ENCODE results near the gene HMGN3.

The HMGN3 gene

DNA sequence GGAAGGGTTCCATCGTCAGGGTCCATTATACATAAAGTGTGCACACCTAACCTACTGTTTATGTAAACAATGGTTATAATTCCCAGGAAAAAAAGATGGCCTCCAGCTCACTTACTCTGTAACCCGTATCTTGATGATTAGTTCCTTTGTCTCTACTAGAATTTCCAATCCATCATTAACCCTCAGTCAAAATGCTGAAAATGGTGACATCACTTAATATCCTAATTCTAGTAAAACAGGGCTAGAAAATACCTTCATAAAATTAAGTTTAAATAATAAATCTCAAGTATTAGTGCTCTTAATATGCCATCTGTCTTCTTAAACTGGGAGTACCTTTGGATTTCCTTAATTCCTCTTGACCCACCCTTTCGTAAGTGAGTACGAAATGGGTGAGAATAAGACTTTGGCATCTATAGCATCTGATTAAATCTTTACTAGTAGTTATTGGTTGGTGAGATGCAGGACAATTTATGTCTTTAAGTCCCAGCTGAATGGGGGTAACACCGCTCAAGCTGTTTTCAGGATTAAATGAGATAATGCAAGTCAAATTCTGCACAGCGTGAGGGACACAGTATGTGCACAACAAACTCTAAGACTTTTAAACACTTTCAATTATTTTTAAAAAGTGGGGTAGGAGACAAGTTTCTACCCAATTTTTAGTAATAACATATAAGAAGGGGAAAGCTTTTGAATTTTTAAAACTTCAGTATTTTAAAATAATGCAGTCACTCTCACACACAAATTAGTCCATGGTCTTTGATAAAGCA, 1.6 kb downstream of the HMGN3 start:
- no peak for DNase-seq (ENCODE audit: low read depth in 2 of 2)

DNA sequence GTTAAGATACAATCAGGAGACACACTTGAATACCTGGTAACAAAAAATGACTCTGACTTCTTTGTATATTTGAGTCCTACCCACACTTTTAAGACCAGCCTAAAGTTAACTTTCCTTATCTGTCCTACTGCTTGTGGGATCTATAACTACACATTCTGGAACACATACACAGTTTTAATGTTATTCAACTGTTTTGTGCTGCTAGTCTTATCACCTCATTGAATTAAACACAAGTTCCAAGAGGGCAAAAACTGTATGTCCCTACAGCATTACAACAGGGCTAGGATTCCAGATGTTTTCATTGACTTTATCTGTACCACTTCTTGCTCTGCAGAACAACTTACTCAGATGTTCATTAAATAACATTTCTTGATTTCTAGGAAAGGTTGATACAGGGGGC, 2.8 kb downstream of the HMGN3 start:
- no peak for DNase-seq (ENCODE audit: low read depth in 2 of 2)

DNA sequence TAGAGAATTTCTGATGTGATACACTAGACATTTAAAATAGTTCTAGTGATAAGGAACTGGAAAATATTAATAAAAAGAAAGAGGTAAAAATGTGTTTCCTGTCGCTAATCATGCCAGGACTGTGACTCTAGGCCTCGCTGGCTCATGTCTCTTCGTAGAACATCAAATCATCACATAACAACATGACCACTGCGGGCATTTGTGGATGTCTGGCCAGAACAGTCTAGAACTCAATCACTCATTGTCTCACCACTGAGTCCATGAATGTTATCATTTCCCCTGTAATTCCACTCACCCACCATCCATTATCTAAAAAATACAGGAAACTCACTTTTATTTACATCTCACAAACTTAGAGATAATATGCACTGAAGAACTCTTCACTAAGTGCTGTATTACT, 3.4 kb downstream of the HMGN3 start:
- no peak for DNase-seq (ENCODE audit: low read depth in 2 of 2)

DNA sequence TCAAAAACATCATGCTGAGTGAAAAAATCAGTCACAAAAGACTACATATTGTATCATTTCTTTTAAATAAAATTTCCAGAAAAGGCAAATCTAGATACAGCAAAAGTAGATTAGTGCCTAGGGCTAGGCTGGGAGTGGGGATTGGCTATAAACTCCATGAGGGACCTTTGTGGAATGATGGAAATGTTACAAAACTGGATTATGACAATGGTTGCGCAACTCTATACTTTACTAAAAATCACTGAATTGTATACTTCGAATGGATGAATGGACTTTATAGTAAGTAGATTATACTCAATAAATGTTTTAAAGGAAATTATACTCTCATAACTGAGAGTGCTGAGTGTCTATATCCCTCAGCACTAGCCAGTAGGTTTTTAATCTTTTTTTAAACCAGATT, 4.3 kb downstream of the HMGN3 start:
- DNase-seq (ENCODE audit: low read depth in 2 of 2): no peak

DNA sequence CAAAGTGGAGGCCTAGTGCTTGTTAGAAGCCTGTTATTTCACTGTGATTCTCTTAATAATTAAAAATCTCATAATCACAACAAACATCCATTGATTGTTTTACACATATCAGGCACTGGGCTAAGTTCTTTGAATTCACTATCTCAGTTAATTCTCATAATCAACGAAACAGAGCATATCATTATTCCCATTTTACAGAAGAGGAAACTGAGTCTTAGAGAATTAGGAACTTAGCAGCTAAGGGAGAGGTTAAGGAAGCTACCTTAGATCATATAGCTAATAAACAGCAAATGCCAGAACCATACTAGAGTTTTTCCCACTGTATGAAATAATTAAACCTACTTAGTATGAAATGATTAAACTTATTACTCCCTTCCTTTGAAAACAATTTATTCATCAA, 7.0 kb downstream of the HMGN3 start:
- no peak for DNase-seq (ENCODE audit: low read depth in 2 of 2)

DNA sequence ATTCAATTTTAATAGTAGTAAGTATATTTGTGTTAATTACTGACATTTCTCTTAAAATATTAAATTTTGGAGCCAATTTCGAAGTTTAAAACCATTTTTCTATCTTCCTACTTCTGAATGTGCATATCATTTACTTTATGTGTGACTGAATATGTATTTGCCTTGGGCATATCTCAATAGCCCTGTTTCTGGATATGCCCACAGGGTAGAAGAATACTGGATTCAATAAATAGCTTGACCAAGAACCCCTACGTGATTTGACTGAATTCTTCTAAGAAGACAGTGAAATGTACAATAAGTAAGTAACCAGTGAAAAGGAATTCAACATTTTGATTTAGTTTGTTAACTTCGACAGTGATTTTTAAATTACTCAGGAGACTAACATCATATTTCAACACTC, 7.8 kb downstream of the HMGN3 start:
- DNase-seq (ENCODE audit: low read depth in 2 of 2): no peak

DNA sequence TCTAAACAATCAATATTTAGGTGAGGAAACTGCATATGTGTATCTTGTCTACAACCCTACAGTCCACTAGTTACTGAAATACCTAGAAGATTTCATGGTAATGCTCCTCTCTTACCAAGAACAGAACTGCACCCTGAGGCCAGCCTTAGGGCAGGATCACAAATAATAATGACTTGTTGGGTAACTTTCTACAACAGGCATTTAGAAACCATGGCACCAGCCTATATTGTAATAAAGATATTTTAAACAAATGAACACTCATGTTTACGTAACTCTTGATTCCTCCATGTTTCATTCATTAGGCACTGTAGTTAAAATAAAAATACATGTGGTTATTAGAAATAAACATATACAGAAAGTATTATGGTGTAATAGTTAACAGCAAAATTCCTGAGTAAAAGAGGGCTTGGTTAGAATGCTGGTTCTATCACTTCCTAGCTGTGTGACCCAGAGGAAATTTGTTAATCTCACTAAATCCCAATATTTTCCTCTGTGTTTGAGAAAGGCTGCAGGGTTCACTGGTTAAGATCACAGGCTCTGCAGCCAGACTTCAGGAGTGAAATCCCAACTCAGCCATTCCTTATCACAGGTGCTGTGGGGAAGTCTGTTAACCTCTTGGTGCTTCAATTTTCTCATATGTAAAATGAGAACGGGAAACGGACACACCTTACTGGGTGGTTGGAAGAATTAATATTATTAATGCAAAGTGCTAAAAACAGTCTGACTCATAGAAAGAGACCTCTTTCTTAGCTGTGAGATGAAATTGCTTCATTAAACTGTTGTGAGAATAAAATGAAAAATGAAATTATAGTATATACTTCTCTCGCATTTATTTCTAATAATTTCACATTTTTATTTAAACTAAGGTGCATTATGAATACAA, 8.5 kb downstream of the HMGN3 start:
- DNase-seq (ENCODE audit: low read depth in 2 of 2): no peak

DNA sequence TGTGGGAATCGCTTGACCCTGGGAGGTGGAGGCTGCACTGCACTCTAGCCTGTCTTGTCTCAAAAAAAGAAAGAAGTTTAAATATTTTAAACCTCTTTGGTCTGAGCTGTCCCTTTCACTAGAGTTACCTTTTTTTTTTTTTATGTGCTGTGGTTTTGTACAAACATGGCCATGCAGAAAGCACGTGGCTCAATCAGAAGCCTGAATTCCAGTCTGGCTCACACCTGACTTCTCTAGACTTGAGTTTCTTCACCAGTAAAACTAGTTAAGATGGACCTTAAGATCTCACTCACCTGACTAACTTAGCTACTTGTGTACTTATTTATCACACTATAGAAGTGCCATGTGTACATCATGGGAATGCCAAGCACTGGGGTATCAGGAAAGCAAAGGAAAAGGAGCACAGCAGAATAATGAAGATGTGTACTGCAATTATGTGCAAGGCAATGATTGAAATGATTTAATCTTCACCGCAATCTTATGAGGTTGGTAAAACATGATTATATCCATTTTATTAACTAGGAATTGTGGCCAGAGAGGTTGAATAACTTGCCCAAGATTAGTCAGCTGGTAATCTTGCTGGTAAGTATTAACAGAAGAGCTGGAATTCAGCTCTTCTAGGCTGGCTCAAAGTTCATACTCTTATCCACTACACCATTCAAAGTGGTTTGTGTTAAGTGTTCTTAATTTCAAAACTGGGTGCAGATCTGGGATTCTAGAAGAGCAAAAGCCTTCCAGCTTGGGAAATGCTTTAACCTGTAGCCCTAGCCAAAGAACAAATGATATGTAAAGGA, 10.7 kb downstream of the HMGN3 start:
- no peak for DNase-seq (ENCODE audit: low read depth in 2 of 2)

DNA sequence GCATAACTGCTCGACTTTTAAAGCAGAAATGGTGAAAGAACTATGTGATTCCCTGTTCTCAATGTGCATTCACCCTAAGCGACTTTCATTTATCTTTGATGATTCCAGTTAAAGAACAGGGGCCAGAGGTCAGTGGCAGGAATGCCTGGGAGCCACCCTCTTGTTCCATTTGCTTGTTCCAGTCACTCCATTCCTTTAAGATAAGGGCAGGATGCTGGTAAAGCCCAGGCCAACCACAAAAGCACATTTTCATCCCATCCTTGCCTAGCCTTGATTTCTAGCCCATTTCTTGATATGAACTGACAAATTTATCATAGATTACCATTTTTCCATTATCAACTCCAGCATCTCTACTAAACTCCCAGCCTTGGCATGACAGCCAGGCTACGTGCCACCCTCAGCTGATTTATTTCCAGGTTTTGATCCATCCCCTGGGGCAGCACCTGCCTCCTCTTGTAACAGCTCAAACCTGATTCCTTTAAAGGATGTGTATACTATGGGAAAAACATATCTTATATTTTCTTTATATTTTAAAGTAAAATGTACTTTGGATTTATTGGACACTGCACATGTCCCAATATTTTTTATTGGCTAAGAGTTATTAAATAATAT, 19.2 kb downstream of the HMGN3 start:
- no peak for DNase-seq (ENCODE audit: low read depth in 2 of 2)

DNA sequence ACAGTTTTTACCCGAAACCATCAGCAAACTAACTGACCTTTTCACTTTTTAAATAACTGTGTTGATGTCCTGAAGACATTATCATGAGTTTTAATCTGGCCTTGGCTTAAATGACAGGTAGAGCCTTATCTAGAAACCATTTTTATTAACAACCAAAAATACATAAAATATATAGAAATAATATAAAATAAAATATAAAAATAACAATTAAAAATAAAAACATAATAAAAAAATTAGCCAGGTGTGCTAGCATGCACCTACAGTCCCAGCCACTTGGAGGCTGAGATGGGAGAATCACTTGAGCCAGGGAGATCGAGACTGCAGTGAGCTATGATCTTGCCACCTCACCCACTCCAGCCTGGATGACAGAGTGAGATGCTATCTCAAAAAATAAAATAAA, 21.6 kb downstream of the HMGN3 start:
- no peak for DNase-seq (ENCODE audit: low read depth in 2 of 2)

DNA sequence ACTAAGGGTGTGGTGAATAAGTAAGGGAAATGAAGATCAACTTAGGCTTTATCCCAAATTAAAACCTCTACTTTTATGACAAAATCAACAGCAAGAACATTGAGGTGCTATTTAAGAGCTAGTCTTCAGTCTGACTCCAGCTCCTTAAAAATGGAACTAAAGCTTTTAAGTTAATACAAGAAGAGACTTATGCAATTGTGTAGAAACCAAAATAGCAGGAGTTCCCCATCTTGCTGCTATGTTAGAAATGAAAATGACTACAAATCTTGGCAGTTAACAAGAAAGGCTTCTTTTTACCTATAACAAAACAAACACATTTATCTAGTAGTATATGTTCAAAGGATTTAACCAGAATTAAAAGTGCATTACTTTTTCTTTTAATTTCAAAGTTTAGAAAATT, 25.7 kb downstream of the HMGN3 start:
- no peak for DNase-seq (ENCODE audit: low read depth in 2 of 2)

DNA sequence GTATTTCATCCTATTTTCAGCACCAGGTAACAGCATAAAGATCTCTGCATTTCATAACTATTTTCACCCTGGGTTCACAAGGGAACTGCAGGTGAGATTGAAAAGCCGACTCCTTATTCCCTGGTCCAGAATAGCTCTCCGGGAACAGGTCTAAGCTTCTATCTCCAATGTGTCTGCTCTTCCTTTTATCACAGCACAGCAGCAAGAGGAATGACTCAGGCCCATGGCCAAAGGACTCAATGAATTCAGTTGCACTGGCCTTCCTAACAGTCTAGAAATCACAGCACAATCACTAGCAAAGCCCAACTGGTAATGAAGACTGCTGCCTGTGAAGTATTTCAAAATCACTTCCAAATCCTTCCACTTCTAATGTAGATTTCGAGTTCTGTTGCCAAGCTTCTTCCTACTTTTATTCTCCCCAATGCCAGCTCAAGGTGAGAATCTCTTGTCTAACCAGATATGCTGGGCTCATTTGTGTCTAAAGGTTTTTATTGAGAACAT, 30.7 kb downstream of the HMGN3 start:
- no peak for DNase-seq (ENCODE audit: low read depth in 2 of 2)

DNA sequence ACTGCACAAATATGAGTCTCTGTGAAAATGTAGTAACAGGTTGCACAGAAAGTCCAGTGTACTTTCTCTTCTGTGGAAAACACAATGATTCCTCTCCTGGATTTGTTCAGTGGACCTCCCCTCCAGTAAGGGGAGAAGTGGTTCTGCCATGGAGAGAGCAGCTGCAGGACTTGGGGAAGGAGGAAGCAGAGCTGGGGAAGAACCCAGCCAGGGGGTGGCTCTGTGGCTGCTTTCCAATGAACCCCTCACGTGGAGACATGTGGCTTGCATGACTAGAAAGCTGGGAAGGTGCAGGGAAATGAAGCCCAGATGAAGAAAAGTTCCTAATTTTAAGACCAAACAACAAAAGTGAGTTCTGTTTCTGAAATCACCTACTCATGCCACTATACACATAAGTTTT, 31.9 kb downstream of the HMGN3 start:
- DNase-seq (ENCODE audit: low read depth in 2 of 2): no peak

DNA sequence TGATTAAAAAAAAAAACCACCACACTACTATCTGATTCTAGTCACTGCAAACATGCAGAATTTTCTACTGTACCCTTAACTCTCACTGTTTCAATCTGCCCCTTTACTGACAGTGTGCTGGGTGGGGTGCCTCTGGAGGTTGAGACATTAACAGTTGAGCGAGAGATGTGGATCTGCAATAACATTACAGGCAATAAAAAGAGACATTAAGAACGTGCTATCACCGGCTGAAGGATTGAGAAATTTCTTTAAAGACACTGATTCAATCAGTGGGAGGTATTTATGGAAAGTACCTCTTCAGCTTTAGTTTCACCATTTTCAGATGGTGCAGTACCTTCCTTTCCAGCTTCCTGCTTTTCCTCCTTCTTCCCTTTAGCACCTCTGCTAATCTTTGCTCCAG, 32.5 kb downstream of the HMGN3 start:
- no peak for DNase-seq (ENCODE audit: low read depth in 2 of 2)

DNA sequence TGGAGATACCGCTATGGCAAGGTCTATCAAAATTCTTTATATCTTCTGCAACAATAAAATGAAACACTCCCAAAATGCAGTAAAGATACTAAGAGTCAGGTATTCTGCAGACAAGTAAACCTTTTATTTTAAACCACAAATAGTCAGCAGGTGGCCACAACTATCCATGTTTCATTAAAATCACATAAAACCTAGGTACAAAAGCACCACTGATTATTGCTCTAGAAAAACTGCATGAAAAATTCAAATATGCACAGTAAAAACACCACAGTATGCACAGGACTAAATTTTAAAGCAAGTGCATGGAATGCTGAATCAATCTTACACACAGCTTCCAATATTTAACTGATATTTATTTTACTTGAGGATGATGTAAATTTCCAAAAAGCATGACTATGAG, 33.3 kb downstream of the HMGN3 start:
- DNase-seq (ENCODE audit: low read depth in 2 of 2): no peak

DNA sequence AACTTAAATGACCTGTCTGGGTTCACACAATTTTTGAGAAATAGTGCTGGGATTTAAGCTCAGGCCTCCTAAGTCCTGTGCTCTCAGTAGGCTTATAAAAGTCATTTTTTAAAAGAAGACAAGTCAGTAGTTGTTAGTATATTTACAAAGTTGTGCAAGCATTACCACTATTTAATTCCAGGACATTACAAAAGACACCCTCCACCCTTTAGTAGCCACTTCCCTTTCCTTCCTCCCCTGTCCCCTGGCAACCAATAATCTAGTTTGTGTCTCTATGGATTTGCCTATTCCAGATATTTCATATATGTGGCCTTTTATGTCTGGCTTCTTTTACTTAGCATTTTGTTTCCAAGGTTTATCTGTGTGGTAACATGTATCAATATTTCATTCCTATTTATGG, 37.6 kb downstream of the HMGN3 start:
- no peak for DNase-seq (ENCODE audit: low read depth in 2 of 2)

DNA sequence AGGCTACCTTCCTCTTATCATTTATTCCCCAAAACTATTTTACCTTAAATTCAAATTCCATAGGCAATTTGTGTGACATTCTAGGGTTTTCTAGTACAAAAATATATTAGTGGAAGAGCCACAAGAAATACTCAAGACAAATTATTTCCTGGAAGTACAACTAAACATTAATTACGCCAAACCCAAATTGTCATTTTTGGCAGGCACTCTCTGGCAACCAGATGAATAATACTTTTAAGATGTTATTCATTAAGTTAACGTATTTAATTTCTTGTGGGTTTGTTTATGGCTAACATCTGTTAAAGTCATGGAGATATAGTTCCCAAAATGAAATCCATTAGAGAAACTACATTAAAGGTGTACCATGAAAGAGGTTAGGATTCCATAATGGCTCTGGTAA, 40.5 kb downstream of the HMGN3 start:
- no peak for DNase-seq (ENCODE audit: low read depth in 2 of 2)

DNA sequence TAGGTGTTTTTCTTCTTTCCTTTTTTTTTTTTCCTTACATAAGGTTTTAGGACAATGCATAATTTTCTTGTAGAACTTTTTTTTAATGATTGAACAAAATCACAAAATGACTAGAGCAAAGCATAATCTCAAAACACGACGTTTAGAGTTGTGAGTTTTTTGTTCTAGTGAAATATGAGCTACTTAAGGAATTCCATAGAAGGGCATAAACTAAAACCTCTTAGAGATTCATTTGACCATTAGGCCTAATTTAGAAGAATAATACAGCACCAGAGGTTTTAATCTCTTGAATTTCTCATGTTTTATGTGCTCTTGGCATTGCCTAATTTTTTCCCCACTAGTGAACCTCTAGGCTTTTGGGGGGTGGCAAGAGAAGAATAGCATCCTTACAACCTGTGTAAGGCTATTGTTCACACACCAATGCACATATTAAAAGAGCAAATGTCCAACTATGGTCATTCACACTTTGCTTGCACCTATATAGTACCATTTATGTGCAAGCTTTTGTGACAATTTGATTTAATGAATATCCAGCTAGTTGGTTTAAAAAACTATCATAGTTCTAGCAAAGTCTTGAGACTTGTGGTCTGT, 44.6 kb downstream of the HMGN3 start:
- DNase-seq (ENCODE audit: low read depth in 2 of 2): no peak

DNA sequence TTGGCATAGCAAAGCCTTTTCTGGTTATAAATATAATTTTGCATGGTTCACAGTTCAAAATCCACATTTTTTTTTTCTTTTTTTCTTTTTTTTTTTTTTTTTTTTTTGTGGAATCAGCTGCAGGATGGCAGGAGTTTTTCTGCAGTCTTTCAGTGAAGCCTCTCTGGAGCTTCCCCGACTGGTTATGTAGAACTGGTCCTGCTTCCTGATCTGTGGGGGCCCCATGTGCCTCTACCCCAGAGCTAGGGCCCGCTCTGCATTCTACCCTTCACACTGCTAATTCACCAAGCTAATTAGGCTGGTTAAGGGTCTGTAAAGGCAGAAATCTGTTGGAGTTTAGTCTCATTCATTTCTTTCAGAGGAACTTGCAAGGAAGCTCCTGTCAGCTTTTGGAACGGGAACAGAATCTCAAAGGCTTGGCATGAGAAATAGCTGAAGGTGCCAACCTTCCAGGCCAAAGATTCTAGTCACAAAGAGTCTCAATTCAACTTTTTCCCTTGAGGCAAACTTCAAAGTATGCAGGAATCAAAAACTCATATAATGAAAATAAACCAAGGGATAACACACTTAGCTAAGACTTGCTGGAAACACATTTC, 45.5 kb downstream of the HMGN3 start:
- DNase-seq (ENCODE audit: low read depth in 2 of 2): no peak

DNA sequence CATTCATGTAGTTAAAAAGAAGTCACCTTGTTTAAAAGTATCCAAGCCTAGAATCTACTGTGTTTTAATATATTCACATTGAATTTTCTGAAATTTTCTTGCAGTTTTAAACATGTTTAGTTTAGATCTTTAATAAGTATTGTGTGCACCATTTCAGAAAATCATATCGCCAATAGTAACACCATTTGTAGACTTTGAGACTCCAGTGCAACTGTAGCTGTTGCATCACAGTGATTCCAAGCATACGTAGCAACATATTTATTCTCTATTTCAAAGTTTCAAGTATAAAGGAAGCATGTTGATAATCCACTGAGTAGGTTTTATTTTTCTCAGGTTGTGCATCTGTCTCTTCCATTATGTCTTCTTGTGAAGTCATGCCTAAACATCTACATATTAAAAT, 46.4 kb downstream of the HMGN3 start:
- DNase-seq (ENCODE audit: low read depth in 2 of 2): no peak

DNA sequence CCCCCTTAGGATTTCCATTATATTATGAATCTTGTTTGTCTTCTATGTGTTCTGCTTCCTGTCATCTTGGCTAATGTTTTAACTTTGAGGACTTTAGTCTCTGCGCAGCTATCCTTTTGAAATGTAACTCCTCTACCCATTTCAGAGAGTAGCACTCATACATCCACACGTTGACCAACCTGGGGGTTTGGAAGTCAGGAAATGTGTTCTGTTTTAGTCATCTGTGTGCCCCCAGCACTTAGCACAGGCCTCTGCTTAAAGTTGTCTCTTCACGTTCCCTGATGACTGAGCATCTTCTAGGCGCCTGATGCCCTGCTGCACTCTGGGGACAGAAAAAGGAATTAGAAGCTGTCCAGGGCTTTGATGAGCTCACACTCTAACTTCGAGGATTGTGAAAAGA, 47.9 kb downstream of the HMGN3 start:
- DNase-seq (ENCODE audit: low read depth in 2 of 2): no peak
